HEK293 (cell line): ENCODE data around the gene SBSN.
A peak's percentile ranks its signal among the peaks of the same experiment; 100 is the strongest.

ENCODE experiments used
- CTCF ChIA-PET: fragments of 350-600 bp; formaldehyde crosslinking; extraction: SDS; loops from one replicate; lab custom pipeline; 2021; ENCODE audit warnings: antibody characterized with exemption; lab: Yijun Ruan, JAX
- POLR2A ChIA-PET: fragments of 300-600 bp; formaldehyde crosslinking; extraction: SDS; loops from one replicate; lab custom pipeline; 2020; ENCODE audit warnings: antibody characterized with exemption, inconsistent platforms; lab: Yijun Ruan, JAX
- H3K27ac ChIP-seq: fragments of 200-500 bp; sonication (Bioruptor generic); 2 replicates; pipeline ENCODE4 v1.5.1; 2014; ENCODE audit warnings: low read depth, low read length, control low read depth, inconsistent platforms; ENCODE audit errors: extremely low read depth
- H3K36me3 ChIP-seq, 2 experiments: fragments of 200-500 bp in 1 of 2; sonication (Bioruptor generic) in 1 of 2; 1 replicate in 1 of 2; 2 replicates in 1 of 2; pipeline ENCODE4 v1.5.1; 2014 to 2017; ENCODE audit warnings: inconsistent platforms in 2 of 2, low read length in 2 of 2; ENCODE audit not compliant: control insufficient read depth in 2 of 2, insufficient read depth in 1 of 2
- H3K4me1 ChIP-seq: fragments of 200-500 bp; sonication (Bioruptor generic); 2 replicates; pipeline ENCODE4 v1.5.1; 2014; ENCODE audit warnings: mild to moderate bottlenecking, low read length, inconsistent platforms; ENCODE audit not compliant: control insufficient read depth, insufficient read depth
- H3K4me3 ChIP-seq: 2 replicates; pipeline ENCODE4 v1.5.1; 2011; ENCODE audit warnings: low read depth, mild to moderate bottlenecking, control low read depth, low read length, moderate library complexity
- H3K9me3 ChIP-seq: fragments of 200-500 bp; sonication (Bioruptor generic); 2 replicates; pipeline ENCODE4 v1.5.1; 2014; ENCODE audit warnings: low read depth, low read length, inconsistent platforms; ENCODE audit not compliant: control insufficient read depth, insufficient read depth
- GLIS2 ChIP-seq: fragments of 450-650 bp; formaldehyde crosslinking; IDR thresholded peaks from 2 replicates; pipeline ENCODE4 v1.5.1; 2016; ENCODE audit warnings: missing biosample characterization, missing genetic modification characterization
- PRDM1 ChIP-seq: fragments of 450-650 bp; formaldehyde crosslinking; IDR thresholded peaks from 2 replicates; pipeline ENCODE4; 2016; ENCODE audit warnings: missing biosample characterization, missing genetic modification characterization
- SCRT1 ChIP-seq: fragments of 450-650 bp; formaldehyde crosslinking; IDR thresholded peaks from 2 replicates; pipeline ENCODE4 v1.5.1; 2016; ENCODE audit warnings: missing biosample characterization, missing genetic modification characterization, borderline replicate concordance
- YY1 ChIP-seq: fragments of 450-650 bp; formaldehyde crosslinking; IDR thresholded peaks from 2 replicates; pipeline ENCODE4 v1.5.1; 2018; ENCODE audit warnings: missing biosample characterization, missing genetic modification characterization
- ZEB2 ChIP-seq: fragments of 450-650 bp; formaldehyde crosslinking; IDR thresholded peaks from 2 replicates; pipeline ENCODE4 v1.5.1; 2016; ENCODE audit warnings: missing biosample characterization, missing genetic modification characterization
- ZNF174 ChIP-seq: fragments of 450-650 bp; formaldehyde crosslinking; IDR thresholded peaks from 2 replicates; pipeline ENCODE4 v1.5.0; 2017; ENCODE audit warnings: missing biosample characterization, mild to moderate bottlenecking, missing genetic modification characterization
- ZNF23 ChIP-seq: fragments of 450-650 bp; formaldehyde crosslinking; IDR thresholded peaks from 2 replicates; pipeline ENCODE4 v1.5.1; 2016; ENCODE audit warnings: missing biosample characterization, missing genetic modification characterization, borderline replicate concordance
- ZNF366 ChIP-seq: fragments of 450-650 bp; formaldehyde crosslinking; conservative IDR thresholded peaks from 2 replicates; pipeline ENCODE4 v1.5.1; 2016; ENCODE audit warnings: missing biosample characterization, missing genetic modification characterization
- ZNF37A ChIP-seq: fragments of 450-650 bp; IDR thresholded peaks from 2 replicates; pipeline ENCODE4 v1.5.1; 2018; ENCODE audit warnings: missing biosample characterization, missing genetic modification characterization
- ZNF48 ChIP-seq: fragments of 450-650 bp; formaldehyde crosslinking; IDR thresholded peaks from 2 replicates; pipeline ENCODE4 v1.5.1; 2016; ENCODE audit warnings: missing biosample characterization, missing genetic modification characterization
- ZNF664 ChIP-seq: fragments of 450-650 bp; formaldehyde crosslinking; IDR thresholded peaks from 2 replicates; pipeline ENCODE4 v1.5.1; 2016; ENCODE audit warnings: missing biosample characterization, missing genetic modification characterization
- ZNF776 ChIP-seq: fragments of 450-650 bp; formaldehyde crosslinking; IDR thresholded peaks from 2 replicates; pipeline ENCODE4 v1.5.0; 2017; ENCODE audit warnings: missing biosample characterization, missing genetic modification characterization, borderline replicate concordance
- ZSCAN16 ChIP-seq: fragments of 450-650 bp; formaldehyde crosslinking; IDR thresholded peaks from 2 replicates; pipeline ENCODE4 v1.5.1; 2016; ENCODE audit warnings: missing biosample characterization, missing genetic modification characterization
- TF ChIP-seq, protein P1 (sequence below): fragments of 450-650 bp; formaldehyde crosslinking; IDR thresholded peaks from 2 replicates; pipeline ENCODE4 v1.5.1; 2017; ENCODE audit warnings: missing biosample characterization, missing genetic modification characterization
- TF ChIP-seq, protein P2 (sequence below): IDR thresholded peaks from 2 replicates; pipeline ENCODE4 v1.6.1; 2011; ENCODE audit warnings: mild to moderate bottlenecking, low read depth, low read length, borderline replicate concordance
- TF ChIP-seq, protein P3 (sequence below): fragments of 450-650 bp; formaldehyde crosslinking; IDR thresholded peaks from 2 replicates; pipeline ENCODE4 v1.5.1; 2017; ENCODE audit warnings: missing biosample characterization, missing genetic modification characterization
- TF ChIP-seq, protein P4 (sequence below): fragments of 450-650 bp; formaldehyde crosslinking; IDR thresholded peaks from 2 replicates; pipeline ENCODE4; 2016; ENCODE audit warnings: missing biosample characterization, missing genetic modification characterization
- TF ChIP-seq, protein P5 (sequence below): fragments of 450-650 bp; formaldehyde crosslinking; IDR thresholded peaks from 2 replicates; pipeline ENCODE4 v1.5.1; 2016; ENCODE audit warnings: missing biosample characterization, missing genetic modification characterization
- TF ChIP-seq, protein P6 (sequence below): fragments of 450-650 bp; formaldehyde crosslinking; IDR thresholded peaks from 2 replicates; pipeline ENCODE4 v1.5.1; 2017; ENCODE audit warnings: missing biosample characterization, mild to moderate bottlenecking, missing genetic modification characterization, moderate library complexity

The SBSN gene

DNA sequence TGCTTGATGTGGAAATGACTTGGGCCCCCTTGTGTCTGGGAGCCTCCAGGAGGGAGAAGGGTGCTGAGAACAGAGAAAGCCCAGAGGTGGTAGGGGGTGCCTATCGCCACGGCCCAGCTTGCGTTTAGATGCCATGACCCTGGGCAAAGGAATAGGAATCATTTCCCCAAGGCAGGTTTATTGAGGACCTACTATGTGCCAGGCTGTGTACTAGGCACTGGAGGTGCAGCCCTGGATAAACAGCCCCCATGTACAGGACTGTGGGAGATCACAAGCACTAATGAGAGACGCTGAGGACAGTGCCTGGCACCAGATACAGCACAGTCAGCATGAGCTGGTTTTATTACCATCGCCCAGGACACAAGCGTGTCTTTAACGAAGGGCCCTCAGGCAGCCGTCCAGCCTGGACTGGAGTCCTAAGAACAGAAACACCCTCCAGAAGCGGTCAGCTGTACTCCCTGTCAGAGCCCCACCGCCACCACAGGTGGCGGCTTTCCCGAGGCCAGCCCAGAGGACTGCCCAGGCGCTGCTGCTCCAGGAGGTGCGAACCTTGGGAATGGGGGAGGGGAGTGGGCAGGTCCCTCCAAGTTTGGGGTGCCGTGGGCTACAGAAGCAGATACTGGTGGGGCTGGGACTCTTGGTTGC lies 21.9 kb upstream of the SBSN start:
- ChIA-PET CTCF (interaction anchor here (0.5 to 3.9 kb wide), 38 partner anchors 8 to 382 kb away, joined by 3 to 53 read pairs (median 6); partner anchors contain the start of genes COX6B1 and HAUS5), POLR2A (interaction anchor here (1.9 to 2.5 kb wide), 2 partner anchors 8 to 63 kb away, joined by 7 to 10 read pairs; partner anchors contain the start of gene HAUS5)
- Histone ChIP-seq H3K4me1 (peaks cover 7% of the 10 kb centered on the region), H3K36me3 (peaks cover 21 to 37% of the 10 kb centered on the region in 2 experiments; a peak in 2 of 3 replicates), H3K4me3 (no peak overlapping the region), H3K9me3 (no peaks in the 10 kb centered on the region), H3K27ac (no peak overlapping the region)
- TF ChIP-seq ZNF664 (tag by site-specific recombination) = peak; percentile 68; the same call in 1 of the 2 replicates
- TF ChIP-seq, protein P1, sequence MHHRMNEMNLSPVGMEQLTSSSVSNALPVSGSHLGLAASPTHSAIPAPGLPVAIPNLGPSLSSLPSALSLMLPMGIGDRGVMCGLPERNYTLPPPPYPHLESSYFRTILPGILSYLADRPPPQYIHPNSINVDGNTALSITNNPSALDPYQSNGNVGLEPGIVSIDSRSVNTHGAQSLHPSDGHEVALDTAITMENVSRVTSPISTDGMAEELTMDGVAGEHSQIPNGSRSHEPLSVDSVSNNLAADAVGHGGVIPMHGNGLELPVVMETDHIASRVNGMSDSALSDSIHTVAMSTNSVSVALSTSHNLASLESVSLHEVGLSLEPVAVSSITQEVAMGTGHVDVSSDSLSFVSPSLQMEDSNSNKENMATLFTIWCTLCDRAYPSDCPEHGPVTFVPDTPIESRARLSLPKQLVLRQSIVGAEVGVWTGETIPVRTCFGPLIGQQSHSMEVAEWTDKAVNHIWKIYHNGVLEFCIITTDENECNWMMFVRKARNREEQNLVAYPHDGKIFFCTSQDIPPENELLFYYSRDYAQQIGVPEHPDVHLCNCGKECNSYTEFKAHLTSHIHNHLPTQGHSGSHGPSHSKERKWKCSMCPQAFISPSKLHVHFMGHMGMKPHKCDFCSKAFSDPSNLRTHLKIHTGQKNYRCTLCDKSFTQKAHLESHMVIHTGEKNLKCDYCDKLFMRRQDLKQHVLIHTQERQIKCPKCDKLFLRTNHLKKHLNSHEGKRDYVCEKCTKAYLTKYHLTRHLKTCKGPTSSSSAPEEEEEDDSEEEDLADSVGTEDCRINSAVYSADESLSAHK (tag by site-specific recombination) = no peak

DNA sequence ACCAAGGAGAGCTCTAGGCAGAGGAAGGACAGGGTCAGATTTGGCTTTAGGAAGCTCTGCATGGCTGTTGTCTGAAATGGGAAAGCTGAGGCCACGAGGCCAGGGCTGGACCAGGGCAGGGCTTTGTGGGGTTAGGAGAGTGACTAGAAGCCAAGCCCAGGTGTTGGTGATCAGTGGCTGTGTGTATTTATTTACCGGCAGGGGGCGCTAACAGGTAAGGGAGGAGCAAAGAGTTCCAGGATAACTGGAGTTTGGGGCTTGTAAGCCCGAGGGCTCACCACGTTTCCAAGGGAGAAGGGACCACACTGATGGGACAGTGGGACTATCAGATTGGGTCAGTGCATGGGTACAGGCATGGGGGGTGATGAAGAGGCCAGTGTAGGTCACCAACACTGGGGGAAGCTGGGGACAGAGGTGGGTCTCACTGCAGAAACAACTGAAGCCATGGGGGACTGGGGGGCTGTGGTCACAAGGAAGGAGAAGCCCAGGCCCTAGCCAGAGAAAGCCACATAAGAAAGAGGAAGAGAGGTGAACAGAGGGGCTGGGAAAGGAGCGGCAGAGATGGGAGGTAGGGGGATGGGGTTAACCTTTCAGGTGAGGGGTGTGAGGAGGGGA lies 21.2 kb upstream of the SBSN start:
- ChIA-PET CTCF (interaction anchor here (0.5 to 3.9 kb wide), 80 partner anchors 8 to 548 kb away, joined by 3 to 53 read pairs (median 5); partner anchors contain the start of genes COX6B1, ETV2, FFAR3 and HAUS5), POLR2A (interaction anchor here (1.9 to 2.5 kb wide), 3 partner anchors 8 to 99 kb away, joined by 7 to 10 read pairs (median 8); partner anchors contain the start of genes COX6B1 and HAUS5)
- peaks cover 12% of the 10 kb centered on the region for H3K4me1 ChIP-seq
- no peak overlapping the region for H3K4me3 ChIP-seq
- peaks cover 21 to 37% of the 10 kb centered on the region in 2 experiments; a peak in 2 of 3 replicates for H3K36me3 ChIP-seq
- no peak overlapping the region for H3K27ac ChIP-seq
- no peaks in the 10 kb centered on the region for H3K9me3 ChIP-seq
- TF ChIP-seq ZNF48 (tag by site-specific recombination) = no peak
- peak; percentile 85 for TF ChIP-seq ZEB2 (tag by site-specific recombination)
- TF ChIP-seq, protein P2, sequence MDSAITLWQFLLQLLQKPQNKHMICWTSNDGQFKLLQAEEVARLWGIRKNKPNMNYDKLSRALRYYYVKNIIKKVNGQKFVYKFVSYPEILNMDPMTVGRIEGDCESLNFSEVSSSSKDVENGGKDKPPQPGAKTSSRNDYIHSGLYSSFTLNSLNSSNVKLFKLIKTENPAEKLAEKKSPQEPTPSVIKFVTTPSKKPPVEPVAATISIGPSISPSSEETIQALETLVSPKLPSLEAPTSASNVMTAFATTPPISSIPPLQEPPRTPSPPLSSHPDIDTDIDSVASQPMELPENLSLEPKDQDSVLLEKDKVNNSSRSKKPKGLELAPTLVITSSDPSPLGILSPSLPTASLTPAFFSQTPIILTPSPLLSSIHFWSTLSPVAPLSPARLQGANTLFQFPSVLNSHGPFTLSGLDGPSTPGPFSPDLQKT = no peak
- TF ChIP-seq YY1 (tag by site-specific recombination) = no peak
- TF ChIP-seq, protein P3, sequence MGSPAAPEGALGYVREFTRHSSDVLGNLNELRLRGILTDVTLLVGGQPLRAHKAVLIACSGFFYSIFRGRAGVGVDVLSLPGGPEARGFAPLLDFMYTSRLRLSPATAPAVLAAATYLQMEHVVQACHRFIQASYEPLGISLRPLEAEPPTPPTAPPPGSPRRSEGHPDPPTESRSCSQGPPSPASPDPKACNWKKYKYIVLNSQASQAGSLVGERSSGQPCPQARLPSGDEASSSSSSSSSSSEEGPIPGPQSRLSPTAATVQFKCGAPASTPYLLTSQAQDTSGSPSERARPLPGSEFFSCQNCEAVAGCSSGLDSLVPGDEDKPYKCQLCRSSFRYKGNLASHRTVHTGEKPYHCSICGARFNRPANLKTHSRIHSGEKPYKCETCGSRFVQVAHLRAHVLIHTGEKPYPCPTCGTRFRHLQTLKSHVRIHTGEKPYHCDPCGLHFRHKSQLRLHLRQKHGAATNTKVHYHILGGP = no peak
- TF ChIP-seq ZNF776 (tag by site-specific recombination) = no peak
- TF ChIP-seq, protein P4, sequence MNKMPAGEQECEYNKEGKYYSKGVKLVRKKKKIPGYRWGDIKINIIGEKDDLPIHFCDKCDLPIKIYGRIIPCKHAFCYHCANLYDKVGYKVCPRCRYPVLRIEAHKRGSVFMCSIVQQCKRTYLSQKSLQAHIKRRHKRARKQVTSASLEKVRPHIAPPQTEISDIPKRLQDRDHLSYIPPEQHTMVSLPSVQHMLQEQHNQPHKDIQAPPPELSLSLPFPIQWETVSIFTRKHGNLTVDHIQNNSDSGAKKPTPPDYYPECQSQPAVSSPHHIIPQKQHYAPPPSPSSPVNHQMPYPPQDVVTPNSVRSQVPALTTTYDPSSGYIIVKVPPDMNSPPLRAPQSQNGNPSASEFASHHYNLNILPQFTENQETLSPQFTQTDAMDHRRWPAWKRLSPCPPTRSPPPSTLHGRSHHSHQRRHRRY (tag by site-specific recombination) = no peak
- TF ChIP-seq PRDM1 = no peak
- TF ChIP-seq SCRT1 (tag by site-specific recombination) = no peak
- TF ChIP-seq ZNF366 (tag by site-specific recombination) = no peak
- TF ChIP-seq ZNF37A (tag by site-specific recombination) = no peak
- TF ChIP-seq, protein P5, sequence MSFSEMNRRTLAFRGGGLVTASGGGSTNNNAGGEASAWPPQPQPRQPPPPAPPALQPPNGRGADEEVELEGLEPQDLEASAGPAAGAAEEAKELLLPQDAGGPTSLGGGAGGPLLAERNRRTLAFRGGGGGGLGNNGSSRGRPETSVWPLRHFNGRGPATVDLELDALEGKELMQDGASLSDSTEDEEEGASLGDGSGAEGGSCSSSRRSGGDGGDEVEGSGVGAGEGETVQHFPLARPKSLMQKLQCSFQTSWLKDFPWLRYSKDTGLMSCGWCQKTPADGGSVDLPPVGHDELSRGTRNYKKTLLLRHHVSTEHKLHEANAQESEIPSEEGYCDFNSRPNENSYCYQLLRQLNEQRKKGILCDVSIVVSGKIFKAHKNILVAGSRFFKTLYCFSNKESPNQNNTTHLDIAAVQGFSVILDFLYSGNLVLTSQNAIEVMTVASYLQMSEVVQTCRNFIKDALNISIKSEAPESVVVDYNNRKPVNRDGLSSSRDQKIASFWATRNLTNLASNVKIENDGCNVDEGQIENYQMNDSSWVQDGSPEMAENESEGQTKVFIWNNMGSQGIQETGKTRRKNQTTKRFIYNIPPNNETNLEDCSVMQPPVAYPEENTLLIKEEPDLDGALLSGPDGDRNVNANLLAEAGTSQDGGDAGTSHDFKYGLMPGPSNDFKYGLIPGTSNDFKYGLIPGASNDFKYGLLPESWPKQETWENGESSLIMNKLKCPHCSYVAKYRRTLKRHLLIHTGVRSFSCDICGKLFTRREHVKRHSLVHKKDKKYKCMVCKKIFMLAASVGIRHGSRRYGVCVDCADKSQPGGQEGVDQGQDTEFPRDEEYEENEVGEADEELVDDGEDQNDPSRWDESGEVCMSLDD (tag by site-specific recombination) = peak; percentile 60; the same call in 1 of the 2 replicates
- TF ChIP-seq, protein P6, sequence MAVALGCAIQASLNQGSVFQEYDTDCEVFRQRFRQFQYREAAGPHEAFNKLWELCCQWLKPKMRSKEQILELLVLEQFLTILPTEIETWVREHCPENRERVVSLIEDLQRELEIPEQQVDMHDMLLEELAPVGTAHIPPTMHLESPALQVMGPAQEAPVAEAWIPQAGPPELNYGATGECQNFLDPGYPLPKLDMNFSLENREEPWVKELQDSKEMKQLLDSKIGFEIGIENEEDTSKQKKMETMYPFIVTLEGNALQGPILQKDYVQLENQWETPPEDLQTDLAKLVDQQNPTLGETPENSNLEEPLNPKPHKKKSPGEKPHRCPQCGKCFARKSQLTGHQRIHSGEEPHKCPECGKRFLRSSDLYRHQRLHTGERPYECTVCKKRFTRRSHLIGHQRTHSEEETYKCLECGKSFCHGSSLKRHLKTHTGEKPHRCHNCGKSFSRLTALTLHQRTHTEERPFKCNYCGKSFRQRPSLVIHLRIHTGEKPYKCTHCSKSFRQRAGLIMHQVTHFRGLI (tag by site-specific recombination) = no peak
- no peak for TF ChIP-seq ZNF23
- TF ChIP-seq GLIS2 (tag by site-specific recombination) = no peak; the same call in 1 of the 2 replicates
- TF ChIP-seq ZNF174 (tag by site-specific recombination) = no peak
- no peak for TF ChIP-seq ZSCAN16
